BE2C (cell line): Measurements from ENCODE around the gene DNAI2.

Experiments
- DNase-seq: peaks from one replicate; pipeline ENCODE4 v3.0.0-alpha.2; 2020
- H3K27me3 ChIP-seq: fragments of 250-450 bp; sonication (Bioruptor Pico); 2 replicates; pipeline ENCODE4 v1.5.1; 2020; ENCODE audit warnings: mild to moderate bottlenecking
- H3K36me3 ChIP-seq: fragments of 250-450 bp; sonication (Bioruptor Pico); 2 replicates; pipeline ENCODE4 v1.5.1; 2020; ENCODE audit warnings: mild to moderate bottlenecking
- H3K4me1 ChIP-seq: fragments of 250-450 bp; sonication (Bioruptor Pico); 2 replicates; pipeline ENCODE4 v1.5.1; 2020
- H3K4me3 ChIP-seq: 2 replicates; pipeline ENCODE4 v1.5.1; 2011; ENCODE audit warnings: low read depth, low read length
- H3K9me3 ChIP-seq: fragments of 250-450 bp; sonication (Bioruptor Pico); 2 replicates; pipeline ENCODE4 v1.5.1; 2020
- TF ChIP-seq, protein P1 (sequence below): IDR thresholded peaks from 2 replicates; pipeline ENCODE4 v1.5.1; 2012; ENCODE audit warnings: mild to moderate bottlenecking, low read depth, low read length

Gene DNAI2

DNA sequence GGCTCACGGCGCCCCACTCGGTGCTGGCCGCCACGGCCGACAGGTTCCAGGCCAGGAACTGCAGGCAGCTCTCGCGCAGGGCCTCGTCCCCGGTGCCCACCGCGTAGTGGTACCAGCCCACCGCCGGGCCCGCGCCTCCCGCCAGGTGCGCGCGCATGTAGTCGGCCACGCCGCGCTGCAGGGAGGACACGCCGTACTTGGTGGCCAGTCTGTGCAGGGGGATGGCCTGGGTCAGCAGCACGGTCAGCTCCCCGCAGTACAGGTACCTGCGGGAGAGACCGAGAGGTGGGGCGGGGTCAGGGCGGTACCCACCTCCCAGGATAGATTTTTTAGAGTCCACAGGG lies 83.4 kb downstream of the DNAI2 start:
- no peak overlapping the region for H3K4me3 ChIP-seq
- H3K27me3 ChIP-seq, result peaks cover 63% of the 10 kb centered on the region
- no peaks in the 10 kb centered on the region for H3K4me1 ChIP-seq
- no peaks in the 10 kb centered on the region for H3K36me3 ChIP-seq
- TF ChIP-seq, protein P1, sequence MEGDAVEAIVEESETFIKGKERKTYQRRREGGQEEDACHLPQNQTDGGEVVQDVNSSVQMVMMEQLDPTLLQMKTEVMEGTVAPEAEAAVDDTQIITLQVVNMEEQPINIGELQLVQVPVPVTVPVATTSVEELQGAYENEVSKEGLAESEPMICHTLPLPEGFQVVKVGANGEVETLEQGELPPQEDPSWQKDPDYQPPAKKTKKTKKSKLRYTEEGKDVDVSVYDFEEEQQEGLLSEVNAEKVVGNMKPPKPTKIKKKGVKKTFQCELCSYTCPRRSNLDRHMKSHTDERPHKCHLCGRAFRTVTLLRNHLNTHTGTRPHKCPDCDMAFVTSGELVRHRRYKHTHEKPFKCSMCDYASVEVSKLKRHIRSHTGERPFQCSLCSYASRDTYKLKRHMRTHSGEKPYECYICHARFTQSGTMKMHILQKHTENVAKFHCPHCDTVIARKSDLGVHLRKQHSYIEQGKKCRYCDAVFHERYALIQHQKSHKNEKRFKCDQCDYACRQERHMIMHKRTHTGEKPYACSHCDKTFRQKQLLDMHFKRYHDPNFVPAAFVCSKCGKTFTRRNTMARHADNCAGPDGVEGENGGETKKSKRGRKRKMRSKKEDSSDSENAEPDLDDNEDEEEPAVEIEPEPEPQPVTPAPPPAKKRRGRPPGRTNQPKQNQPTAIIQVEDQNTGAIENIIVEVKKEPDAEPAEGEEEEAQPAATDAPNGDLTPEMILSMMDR, result no peak
- H3K9me3 ChIP-seq, result no peaks in the 10 kb centered on the region
- DNase-seq, result no peak

DNA sequence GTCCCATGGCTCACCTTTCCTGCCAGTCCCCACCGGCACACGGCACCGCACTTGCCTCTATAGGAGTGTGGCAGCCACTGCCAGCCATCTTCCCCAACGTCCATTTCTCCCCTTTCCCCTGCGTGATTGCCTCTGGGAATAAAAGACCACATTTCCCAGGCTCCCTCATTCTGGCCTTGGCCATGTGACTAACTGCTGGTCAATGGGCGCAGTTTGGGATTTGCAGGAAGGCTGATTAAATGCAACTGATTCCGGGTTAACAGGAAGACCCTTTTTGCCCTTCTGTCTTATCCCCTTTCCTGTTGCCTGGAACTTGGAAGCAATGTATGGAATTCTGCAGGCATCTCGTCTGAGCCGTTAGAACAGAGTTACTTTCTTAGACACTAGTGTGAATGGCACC lies 84.7 kb downstream of the DNAI2 start:
- H3K9me3 ChIP-seq, result no peaks in the 10 kb centered on the region
- H3K4me1 ChIP-seq, result no peaks in the 10 kb centered on the region
- no peak overlapping the region for H3K4me3 ChIP-seq
- H3K36me3 ChIP-seq, result no peaks in the 10 kb centered on the region
- peaks cover 50% of the 10 kb centered on the region for H3K27me3 ChIP-seq
- TF ChIP-seq, protein P1, result no peak
- no peak for DNase-seq

DNA sequence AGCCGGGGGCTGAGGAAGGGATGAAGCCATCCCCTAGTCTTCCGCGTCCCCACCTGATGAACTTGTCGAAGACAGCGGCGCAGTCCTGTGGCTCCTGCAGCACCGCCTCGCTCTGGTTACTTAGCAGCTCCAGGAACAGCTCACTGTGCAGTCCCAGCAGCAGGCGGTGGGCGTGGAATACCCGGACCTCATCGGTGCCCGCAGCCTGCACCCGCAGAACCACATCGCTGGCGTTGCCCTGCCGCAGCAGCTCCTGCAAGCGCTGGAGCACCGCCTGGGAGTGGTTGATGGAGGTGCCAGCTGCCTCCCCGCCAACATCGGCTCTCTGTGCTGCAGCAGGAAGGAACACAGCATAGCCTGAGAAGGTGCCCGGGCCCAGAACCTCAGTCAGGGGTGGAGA lies 85.9 kb downstream of the DNAI2 start:
- no peaks in the 10 kb centered on the region for H3K4me1 ChIP-seq
- TF ChIP-seq, protein P1, result no peak
- peaks cover 38% of the 10 kb centered on the region for H3K27me3 ChIP-seq
- H3K9me3 ChIP-seq, result no peaks in the 10 kb centered on the region
- no peaks in the 10 kb centered on the region for H3K36me3 ChIP-seq
- DNase-seq, result no peak
- no peak overlapping the region for H3K4me3 ChIP-seq

DNA sequence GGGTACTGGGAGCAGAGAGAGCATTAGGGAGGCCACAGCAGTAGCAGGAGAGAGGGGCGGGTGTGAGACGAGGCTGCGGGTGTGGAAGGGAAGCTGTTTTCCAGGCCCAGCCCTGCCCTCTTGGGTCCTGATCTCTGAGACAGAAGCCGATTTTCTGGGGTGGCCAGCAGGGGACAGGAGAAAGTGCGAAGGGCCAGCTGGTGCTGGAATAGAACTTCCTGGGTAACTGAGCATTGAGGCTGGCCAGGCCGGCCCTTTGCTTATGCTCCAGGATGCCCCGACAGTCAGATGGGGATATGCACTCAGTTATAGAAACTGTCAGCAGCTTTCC lies 86.8 kb downstream of the DNAI2 start:
- peaks cover 29% of the 10 kb centered on the region for H3K27me3 ChIP-seq
- TF ChIP-seq, protein P1, result no peak
- no peaks in the 10 kb centered on the region for H3K36me3 ChIP-seq
- H3K4me1 ChIP-seq, result no peaks in the 10 kb centered on the region
- H3K4me3 ChIP-seq, result no peak overlapping the region
- no peaks in the 10 kb centered on the region for H3K9me3 ChIP-seq
- no peak for DNase-seq

DNA sequence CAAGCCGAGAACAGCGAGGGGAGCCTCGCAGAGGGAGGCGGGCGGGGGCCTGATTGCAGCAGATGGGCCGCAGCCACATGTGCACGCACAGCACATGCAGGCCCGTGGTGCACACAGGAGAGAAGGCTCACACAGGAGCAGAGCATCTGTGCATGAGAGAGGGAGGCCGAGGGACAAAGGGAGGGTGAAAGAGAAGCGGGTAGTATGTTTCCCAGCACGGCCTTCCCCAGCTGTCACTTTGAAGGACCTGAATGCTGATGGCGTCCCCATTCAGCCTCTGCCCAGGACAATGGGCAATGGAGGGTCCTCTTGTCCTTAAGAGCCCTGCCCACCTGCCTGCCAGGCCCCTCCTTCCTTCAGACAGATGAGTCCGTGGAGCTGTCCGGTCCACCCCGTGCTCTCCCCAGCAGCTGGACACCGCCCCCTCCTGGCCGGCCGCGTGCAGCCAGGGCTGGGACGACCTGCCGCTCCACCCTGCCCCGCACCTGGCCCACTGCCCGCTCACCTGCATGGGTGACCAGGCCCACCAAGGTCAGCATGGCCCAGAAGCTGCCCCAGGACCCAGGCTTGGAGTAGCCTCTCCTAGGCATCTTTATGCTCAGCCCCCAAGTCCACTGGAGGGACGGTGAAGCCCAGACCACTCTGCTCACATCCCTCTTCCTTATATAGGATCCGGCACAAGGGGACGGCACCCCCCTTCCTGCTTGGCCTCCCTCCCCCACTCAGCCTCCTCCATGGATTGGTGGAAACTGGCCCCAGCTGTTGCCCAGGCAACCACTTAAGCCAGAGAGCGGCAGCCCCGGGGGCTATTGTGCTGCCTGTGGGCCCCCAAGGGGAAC lies 87.4 kb downstream of the DNAI2 start, which contains the start of gene BTBD17:
TSS of gene BTBD17 (minus strand) at position 639 of the 839 bp plus-strand sequence. CDS start at position 590, 49 bp downstream.
- Histone ChIP-seq H3K9me3 (no peaks in the 10 kb centered on the region), H3K4me1 (no peaks in the 10 kb centered on the region), H3K4me3 (no peak within 1 kb of the TSS), H3K27me3 (peaks cover 23% of the 10 kb centered on the region), H3K36me3 (no peaks in the 10 kb centered on the region)
- TF ChIP-seq, protein P1, result peak; percentile 63
- DNase-seq, result peak; percentile 64

DNA sequence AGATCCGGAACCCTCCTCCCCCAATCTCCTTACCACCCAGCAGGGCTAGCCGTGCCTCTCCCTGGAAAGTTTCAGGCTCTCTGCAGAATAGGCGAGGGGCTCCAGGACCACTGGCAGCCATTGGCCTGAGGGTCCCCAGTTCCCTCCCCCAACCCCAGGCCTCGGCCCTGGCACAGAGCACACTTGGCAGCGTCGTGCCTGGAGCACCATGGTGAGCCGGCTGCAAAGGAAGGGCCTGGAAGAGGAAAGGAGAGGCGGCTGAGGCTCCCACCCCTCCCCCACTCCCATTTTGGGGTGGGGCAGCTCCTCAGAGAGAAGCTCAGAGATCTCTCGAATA lies 88.0 kb downstream of the DNAI2 start:
- peaks cover 17% of the 10 kb centered on the region for H3K27me3 ChIP-seq
- no peaks in the 10 kb centered on the region for H3K9me3 ChIP-seq
- TF ChIP-seq, protein P1, result no peak
- no peaks in the 10 kb centered on the region for H3K36me3 ChIP-seq
- H3K4me1 ChIP-seq, result no peaks in the 10 kb centered on the region
- no peak overlapping the region for H3K4me3 ChIP-seq
- no peak for DNase-seq
